Cerebellar nuclear complex (tissue), 1 donor: Measurements from ENCODE around the gene TM4SF20.

Experiments used
- DNase-seq, 2 experiments: peaks; one replicate each; lab custom pipeline; 2025; lab: John Stamatoyannopoulos, UW

Gene TM4SF20

GRCh38 chr2:227320305-227321094 is 58.6 kb downstream of the TM4SF20 start:
- no peak for DNase-seq

- no peak for DNase-seq
Observed at GRCh38 chr2:227317834-227318233, 61.3 kb downstream of the TM4SF20 start.

- no peak for DNase-seq
Observed at GRCh38 chr2:227313310-227313709, 65.8 kb downstream of the TM4SF20 start.

GRCh38 chr2:227312579-227312978 is 66.5 kb downstream of the TM4SF20 start:
- DNase-seq = no peak
